Measurements from ENCODE around the gene GRIN2D.

The GRIN2D gene

GRCh38 chr19:48442116-48443035 lies 48.9 kb downstream of the GRIN2D start:
- no peak for DNase-seq (ENCODE audit: low spot score)

DNA sequence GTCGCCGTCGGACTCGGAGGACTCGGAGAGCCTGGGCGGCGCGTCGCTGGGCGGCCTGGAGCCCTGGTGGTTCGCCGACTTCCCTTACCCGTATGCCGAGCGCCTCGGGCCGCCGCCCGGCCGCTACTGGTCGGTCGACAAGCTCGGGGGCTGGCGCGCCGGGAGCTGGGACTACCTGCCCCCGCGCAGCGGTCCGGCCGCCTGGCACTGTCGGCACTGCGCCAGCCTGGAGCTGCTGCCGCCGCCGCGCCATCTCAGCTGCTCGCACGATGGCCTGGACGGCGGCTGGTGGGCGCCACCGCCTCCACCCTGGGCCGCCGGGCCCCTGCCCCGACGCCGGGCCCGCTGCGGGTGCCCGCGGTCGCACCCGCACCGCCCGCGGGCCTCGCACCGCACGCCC lies 49.8 kb downstream of the GRIN2D start:
- no peak for DNase-seq (ENCODE audit: low spot score)
